ENCODE results near the gene PARP8.

- TF ChIP-seq CTCF (IDR thresholded peaks at IDR 0.05) (no peak), POLR2A (IDR thresholded peaks at IDR 0.05) (no peak)
These were observed 188.6 kb downstream of the PARP8 start for GRCh38 chr5:50855001-50855400.
